ENCODE data around the gene CPN2.

CPN2 gene

DNA sequence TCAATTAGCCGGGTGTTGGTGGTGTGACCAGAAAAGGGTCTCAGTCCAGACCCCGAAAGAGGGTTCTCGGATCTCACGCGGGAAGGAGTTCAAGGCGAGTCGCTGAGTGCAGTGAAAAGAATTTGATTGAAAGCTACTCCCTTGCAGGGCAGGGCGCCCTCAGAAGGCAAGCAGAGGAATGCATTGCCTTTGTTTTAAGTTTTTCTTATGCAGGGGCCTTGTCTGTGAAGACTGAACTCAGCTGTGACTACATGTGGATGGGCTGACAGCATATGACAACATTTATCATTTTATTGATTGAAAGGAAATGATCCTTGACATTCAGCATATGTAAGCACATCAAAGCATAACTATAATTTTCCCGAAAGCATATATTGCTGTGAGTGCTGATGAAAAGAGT lies 11.8 kb downstream of the CPN2 start:
- TF ChIP-seq CTCF (IDR thresholded peaks at IDR 0.05; ENCODE audit: insufficient read depth, low read depth, low read length, missing control alignments) = peak; percentile 19
- no peak overlapping the region for H3K4me3 ChIP-seq (ENCODE audit: low read length)
- DNase-seq (ENCODE audit: low read depth) = no peak

DNA sequence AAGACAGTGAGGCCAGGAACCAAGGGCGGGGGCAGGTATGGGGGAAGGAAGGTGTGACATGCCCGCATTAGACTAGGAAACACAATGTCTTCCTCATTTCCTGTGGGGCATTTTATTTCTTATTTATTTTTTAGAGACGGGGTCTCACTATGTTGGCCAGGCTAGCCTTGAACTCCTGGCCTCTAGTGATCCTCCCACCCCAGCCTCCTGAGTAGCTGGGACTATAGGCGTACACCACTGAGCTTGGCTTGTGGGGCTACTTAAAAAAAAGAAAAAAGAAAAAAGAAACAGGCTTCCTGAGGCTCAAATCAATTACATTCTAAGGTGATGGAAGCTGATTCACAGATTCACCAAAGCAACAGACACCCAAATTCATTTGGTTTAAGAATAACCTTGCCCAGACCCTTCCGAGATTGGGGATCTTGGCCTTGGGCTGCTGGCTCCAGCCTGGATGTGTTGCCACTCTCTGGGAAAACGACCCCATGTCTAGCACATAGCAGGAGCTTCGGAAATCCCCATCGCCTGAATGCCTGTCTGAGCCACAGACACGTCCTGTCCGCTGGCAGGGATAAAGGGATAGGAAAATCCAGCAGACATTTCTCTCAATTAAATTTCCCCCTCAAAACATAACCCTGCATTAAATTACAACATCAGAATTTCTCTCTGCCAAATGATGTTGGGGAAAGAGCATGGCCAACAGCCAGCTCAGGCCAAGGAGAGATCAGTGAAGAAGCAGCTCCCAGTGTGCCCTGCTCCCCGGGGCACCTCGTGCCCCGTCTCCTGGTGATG lies 13.0 kb downstream of the CPN2 start:
- DNase-seq (ENCODE audit: low read depth) = no peak
- H3K4me3 ChIP-seq (ENCODE audit: low read length) = no peak overlapping the region
- no peak for TF ChIP-seq CTCF (IDR thresholded peaks at IDR 0.05; ENCODE audit: insufficient read depth, low read depth, low read length, missing control alignments)

DNA sequence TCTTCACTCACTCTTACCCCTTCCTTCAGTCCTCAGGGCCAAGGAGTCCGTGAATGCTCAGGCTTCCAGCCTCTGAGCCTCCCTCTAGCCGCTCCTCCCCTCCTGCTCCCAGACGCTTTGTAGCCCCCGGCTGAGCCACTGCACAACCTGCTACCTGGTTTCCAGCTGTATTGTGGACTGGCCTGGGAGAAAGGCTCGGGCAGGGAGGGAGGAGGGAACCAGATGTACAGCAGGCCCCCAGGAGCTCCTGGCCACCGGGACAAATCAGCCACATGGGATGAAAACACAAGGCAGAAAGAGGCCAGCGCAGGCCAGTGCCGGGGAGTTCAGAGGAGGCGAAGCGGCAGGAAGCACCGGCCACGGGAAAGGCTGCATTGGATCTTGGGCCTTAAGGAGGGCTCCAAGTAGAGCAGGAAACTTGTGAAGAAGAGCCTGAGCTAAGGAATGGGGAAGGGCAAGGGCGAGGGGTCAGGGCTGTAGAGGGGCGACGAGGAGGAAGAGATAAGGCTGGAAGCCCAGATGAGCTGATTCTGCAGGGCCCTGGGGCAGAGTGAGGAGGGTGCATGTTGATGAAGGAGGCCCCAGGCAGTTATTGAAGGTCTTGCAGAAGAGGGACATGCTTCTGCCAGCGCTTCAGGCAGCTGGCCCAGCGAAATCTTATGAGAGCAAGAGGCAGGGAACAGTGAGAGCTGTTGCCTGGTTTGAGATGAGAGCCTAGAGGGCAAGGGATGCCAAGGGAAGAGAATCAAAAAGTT lies 14.3 kb downstream of the CPN2 start:
- H3K4me3 ChIP-seq (ENCODE audit: low read length) = no peak overlapping the region
- no peak for DNase-seq (ENCODE audit: low read depth)
- TF ChIP-seq CTCF (IDR thresholded peaks at IDR 0.05; ENCODE audit: insufficient read depth, low read depth, low read length, missing control alignments) = no peak

GRCh38 chr3:194333981-194334320 lies 17.2 kb downstream of the CPN2 start:
- no peak overlapping the region for H3K4me3 ChIP-seq (ENCODE audit: low read length)
- no peak for TF ChIP-seq CTCF (IDR thresholded peaks at IDR 0.05; ENCODE audit: insufficient read depth, low read depth, low read length, missing control alignments)
- DNase-seq (ENCODE audit: low read depth) = no peak

GRCh38 chr3:194333212-194333980 lies 17.7 kb downstream of the CPN2 start:
- peak; percentile 92 for TF ChIP-seq CTCF (IDR thresholded peaks at IDR 0.05; ENCODE audit: insufficient read depth, low read depth, low read length, missing control alignments)
- peak overlapping the region; percentile 35 for H3K4me3 ChIP-seq (ENCODE audit: low read length)
- peak; percentile 94 for DNase-seq (ENCODE audit: low read depth)

- no peak for DNase-seq (ENCODE audit: low read depth)
- no peak overlapping the region for H3K4me3 ChIP-seq (ENCODE audit: low read length)
- TF ChIP-seq CTCF (IDR thresholded peaks at IDR 0.05; ENCODE audit: insufficient read depth, low read depth, low read length, missing control alignments) = no peak
These were observed 18.3 kb downstream of the CPN2 start for GRCh38 chr3:194332858-194333211.
